Endothelial cell (in vitro differentiated cells): Measurements from ENCODE around the gene HEBP2. TPM values are rescaled to one million over a fixed set of nuclear protein-coding genes. Genes with fewer than 3 reads are reported as not detected.
A peak's percentile ranks its signal among the peaks of the same experiment; 100 is the strongest.

Experiments used
- DNase-seq: peaks from one replicate; pipeline ENCODE4 v3.0.0; 2021; ENCODE audit warnings: low spot score
- H3K27ac Mint-ChIP-seq: one replicate; pipeline ENCODE4 v1.8.0; 2021; ENCODE audit warnings: mixed read lengths, inconsistent platforms; ENCODE audit not compliant: unreplicated experiment
- H3K27me3 Mint-ChIP-seq: one replicate; pipeline ENCODE4 v1.8.0; 2021; ENCODE audit warnings: mild to moderate bottlenecking, moderate library complexity, mixed read lengths, inconsistent platforms; ENCODE audit not compliant: unreplicated experiment
- H3K36me3 Mint-ChIP-seq: one replicate; pipeline ENCODE4 v1.8.0; 2021; ENCODE audit warnings: mild to moderate bottlenecking, low read depth, mixed read lengths, inconsistent platforms; ENCODE audit not compliant: unreplicated experiment
- H3K4me1 Mint-ChIP-seq: one replicate; pipeline ENCODE4 v1.8.0; 2021; ENCODE audit warnings: mild to moderate bottlenecking, mixed read lengths, inconsistent platforms; ENCODE audit not compliant: unreplicated experiment
- H3K4me3 Mint-ChIP-seq: one replicate; pipeline ENCODE4 v1.8.0; 2021; ENCODE audit warnings: mild to moderate bottlenecking, mixed read lengths, inconsistent platforms; ENCODE audit not compliant: unreplicated experiment
- H3K9me3 Mint-ChIP-seq: one replicate; pipeline ENCODE4 v1.8.0; 2021; ENCODE audit warnings: mixed read lengths, inconsistent platforms; ENCODE audit not compliant: unreplicated experiment
- total RNA-seq: library from RNA; stranded (reverse); fragmentation: NEBNext Ultra II Directional; extraction: Animal tissue kit (Norgen Biotek cat#: 25700); gene quantifications from one replicate; pipeline ENCODE4 v1.2.1, GENCODE V29; 2021; ENCODE audit not compliant: unreplicated experiment
- TF ChIP-seq, protein P1 (sequence below): fragments of 200-600 bp; sonication (generic); IDR thresholded peaks from one replicate; pipeline ENCODE4 v1.5.0; 2021; ENCODE audit warnings: antibody characterized with exemption; ENCODE audit not compliant: unreplicated experiment

Gene HEBP2
- total RNA-seq, 1 donor from 2014 or later: 30.1 TPM

DNA sequence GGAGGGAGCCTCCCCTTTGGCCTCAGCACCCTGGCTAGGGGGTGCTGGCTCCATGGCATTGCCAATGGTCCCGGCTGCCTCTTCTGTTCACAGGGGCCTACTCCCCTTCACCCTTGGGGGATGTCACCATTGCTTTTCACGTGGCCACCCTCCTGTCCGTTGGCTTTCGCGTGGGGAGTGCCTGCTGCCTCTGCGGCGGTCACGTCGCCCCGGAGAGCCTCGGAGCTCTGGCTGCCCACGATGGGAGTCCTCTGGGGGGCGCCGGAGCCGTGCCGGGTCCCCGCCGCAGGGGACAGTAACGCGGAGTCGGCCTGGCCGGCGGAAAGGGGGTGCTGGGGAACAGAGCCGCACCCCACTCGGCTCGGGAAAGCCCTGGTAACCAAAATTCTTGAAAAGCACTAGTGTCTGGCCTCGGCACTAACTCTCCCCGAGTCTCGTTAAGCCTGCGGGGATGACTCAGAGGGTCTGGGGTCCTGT, 661 bp upstream of the HEBP2 start:
- DNase-seq: peak; percentile 52

DNA sequence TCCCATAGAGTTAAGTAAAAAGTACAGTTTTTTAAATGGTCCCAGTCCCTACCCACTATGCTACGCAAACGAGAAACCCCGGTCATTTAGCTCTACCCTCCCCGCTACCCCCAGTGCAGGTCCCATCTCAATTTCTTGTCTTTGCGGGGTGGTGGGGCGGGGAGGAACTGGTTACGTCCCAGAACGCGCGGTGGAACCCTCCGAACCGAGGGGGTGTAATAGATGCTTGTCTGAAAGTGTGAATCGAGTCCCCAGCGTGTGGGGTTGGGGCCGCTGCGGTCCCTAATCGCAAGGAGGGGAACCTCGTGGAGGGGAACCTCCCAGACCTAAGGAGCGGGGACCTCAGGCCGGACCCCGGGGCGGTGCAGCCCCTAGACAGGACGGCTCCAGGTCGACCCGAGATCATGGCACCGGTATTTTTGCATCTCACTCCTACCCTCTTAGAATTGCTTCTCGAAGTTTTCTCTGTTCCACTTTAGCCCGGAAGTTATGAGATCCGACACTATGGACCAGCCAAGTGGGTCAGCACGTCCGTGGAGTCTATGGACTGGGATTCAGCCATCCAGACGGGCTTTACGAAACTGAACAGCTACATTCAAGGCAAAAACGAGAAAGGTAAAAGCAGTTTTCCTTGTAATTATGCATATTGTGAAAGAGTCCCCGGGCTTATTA, 779 bp downstream of the HEBP2 start:
- peak overlapping the region; percentile 92 for H3K4me3 Mint-ChIP-seq
- no peak for DNase-seq
- H3K9me3 Mint-ChIP-seq: no peaks in the 10 kb centered on the region
- H3K4me1 Mint-ChIP-seq: peaks cover 4% of the 10 kb centered on the region
- TF ChIP-seq, protein P1, sequence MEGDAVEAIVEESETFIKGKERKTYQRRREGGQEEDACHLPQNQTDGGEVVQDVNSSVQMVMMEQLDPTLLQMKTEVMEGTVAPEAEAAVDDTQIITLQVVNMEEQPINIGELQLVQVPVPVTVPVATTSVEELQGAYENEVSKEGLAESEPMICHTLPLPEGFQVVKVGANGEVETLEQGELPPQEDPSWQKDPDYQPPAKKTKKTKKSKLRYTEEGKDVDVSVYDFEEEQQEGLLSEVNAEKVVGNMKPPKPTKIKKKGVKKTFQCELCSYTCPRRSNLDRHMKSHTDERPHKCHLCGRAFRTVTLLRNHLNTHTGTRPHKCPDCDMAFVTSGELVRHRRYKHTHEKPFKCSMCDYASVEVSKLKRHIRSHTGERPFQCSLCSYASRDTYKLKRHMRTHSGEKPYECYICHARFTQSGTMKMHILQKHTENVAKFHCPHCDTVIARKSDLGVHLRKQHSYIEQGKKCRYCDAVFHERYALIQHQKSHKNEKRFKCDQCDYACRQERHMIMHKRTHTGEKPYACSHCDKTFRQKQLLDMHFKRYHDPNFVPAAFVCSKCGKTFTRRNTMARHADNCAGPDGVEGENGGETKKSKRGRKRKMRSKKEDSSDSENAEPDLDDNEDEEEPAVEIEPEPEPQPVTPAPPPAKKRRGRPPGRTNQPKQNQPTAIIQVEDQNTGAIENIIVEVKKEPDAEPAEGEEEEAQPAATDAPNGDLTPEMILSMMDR: no peak
- H3K36me3 Mint-ChIP-seq: peaks cover 26% of the 10 kb centered on the region
- no peak overlapping the region for H3K27ac Mint-ChIP-seq
- peaks cover 7% of the 10 kb centered on the region for H3K27me3 Mint-ChIP-seq

More for the DNA sequence above, 661 bp upstream of the HEBP2 start:
- TF ChIP-seq, protein P1: no peak
- H3K4me3 Mint-ChIP-seq: peak overlapping the region; percentile 87
- peaks cover 7% of the 10 kb centered on the region for H3K27me3 Mint-ChIP-seq
- H3K9me3 Mint-ChIP-seq: no peaks in the 10 kb centered on the region
- H3K4me1 Mint-ChIP-seq: peaks cover 4% of the 10 kb centered on the region
- peaks cover 14% of the 10 kb centered on the region for H3K36me3 Mint-ChIP-seq
- H3K27ac Mint-ChIP-seq: no peak overlapping the region

DNA sequence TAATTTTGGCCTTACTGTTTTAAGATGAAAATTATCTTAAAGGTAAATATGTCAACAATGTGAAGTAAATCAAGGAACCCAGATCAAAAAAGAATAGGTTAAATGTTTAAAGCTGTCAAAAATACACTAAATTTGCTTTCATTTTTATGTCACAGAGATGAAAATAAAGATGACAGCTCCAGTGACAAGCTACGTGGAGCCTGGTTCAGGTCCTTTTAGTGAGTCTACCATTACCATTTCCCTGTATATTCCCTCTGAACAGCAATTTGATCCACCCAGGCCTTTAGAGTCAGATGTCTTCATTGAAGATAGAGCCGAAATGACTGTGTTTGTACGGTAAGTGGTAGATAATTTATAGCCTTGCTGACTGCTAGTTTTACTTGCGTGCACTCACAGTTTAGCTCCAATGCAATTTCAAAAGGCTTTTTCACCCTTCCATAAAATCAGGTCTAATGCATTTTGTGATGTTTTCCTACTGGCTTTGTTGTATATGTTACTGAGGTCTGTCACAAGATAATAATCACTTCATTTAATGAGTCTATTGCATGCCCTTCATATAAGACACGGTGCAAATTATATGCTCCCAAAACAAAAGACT, 1.9 kb downstream of the HEBP2 start:
- DNase-seq: no peak
- Mint-ChIP-seq H3K27me3 (peaks cover 6% of the 10 kb centered on the region), H3K27ac (peak overlapping the region; percentile 25), H3K9me3 (no peaks in the 10 kb centered on the region), H3K4me1 (peaks cover 4% of the 10 kb centered on the region), H3K4me3 (no peak overlapping the region), H3K36me3 (peaks cover 29% of the 10 kb centered on the region)
- TF ChIP-seq, protein P1: no peak

DNA sequence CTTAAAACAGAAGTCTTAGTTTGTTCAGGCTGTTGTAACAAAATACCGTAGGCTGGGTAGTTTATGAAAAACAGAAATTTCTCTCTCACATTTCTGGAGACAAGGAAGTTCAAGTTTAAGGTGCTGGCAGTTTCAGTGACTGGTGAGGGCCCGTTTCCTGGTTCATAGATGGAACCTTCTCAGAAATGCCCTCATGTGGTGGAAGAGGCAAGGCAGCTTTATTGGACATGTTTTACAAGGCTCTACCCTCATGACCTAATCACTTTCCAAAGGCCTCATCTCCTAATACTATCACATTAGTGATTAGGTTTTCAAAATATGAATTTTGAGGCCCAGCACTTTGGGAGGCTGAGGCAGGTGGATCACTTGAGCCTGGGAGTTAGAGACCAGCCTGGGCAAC, 2.4 kb downstream of the HEBP2 start:
- Mint-ChIP-seq H3K27me3 (peaks cover 6% of the 10 kb centered on the region), H3K27ac (peak overlapping the region; percentile 25), H3K9me3 (no peaks in the 10 kb centered on the region), H3K36me3 (peaks cover 32% of the 10 kb centered on the region), H3K4me1 (peaks cover 4% of the 10 kb centered on the region), H3K4me3 (no peak overlapping the region)
- TF ChIP-seq, protein P1: no peak
- DNase-seq: no peak
